Stimulated activated CD8-positive, alpha-beta memory T cell treated with anti-CD3 and anti-CD28 coated beads, Interleukin-15, amount 100 ng/mL, for 48 hours (primary cell): ENCODE results near the gene BIRC7.
"Not testable (repeated sequence)": the region's sequence is repeated elsewhere in the genome, so short reads cannot be mapped to it uniquely, and the experiment has no call there.

ENCODE experiments used
- DNase-seq, 2 donors: peaks; one replicate each; pipeline ENCODE4 v3.0.0-alpha.2; 2020; ENCODE audit warnings: low read depth in 2 of 2

The BIRC7 gene

DNA sequence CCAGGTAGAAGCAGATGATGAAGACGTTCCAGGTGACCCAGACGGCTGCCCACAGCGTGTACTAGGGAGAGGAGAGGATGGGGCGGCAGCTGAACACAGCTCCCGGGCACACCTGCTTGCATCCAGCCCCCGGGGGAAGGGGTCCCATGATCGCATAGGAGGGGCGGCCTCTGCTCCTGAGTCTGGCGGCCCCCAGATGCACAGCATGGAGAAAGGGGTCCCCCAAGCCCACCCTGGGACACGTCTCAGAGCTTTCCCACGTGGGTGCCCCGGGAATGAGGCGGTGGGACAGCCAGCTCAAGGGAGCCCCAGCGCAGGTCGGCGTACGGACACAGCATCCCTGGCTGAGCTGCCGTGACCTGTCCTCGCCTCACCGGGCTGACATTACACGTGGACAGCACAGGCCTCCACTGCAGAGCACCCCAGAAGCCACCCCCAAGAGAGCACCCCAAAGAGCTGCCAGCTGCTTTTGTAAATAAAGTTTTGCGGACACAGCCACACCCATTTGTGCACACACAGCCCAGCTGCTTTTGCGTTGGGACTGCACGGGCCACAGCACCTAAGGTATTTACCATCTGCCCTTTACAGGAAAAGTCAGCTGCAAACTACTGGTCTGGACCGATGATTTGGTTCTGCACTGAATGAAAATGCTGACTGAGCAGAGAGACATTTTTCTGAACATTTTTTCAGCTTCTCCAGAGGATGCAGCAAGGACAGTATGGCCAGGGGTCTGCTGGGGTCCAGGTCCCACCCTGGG, 13.3 kb downstream of the BIRC7 start:
- no peak for DNase-seq

DNA sequence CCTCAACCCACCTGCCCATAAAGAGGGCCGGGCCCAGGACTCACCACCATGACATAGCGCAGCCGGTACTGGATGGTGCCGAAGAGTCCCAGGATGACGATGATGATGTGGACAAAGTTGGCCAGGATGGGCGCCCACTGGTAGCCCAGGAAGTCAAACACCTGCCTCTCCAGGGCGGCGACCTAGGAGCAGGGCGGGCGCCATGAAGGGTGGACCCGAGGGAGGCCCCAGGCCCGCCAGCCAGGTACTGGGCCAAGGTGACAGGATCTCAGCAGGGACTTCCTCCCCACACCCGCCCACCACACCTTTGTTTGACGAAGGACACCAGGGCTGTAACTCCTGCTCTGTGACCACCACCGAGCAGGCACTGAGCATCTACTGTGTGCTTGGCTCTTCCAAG, 14.2 kb downstream of the BIRC7 start:
- DNase-seq, result no peak

DNA sequence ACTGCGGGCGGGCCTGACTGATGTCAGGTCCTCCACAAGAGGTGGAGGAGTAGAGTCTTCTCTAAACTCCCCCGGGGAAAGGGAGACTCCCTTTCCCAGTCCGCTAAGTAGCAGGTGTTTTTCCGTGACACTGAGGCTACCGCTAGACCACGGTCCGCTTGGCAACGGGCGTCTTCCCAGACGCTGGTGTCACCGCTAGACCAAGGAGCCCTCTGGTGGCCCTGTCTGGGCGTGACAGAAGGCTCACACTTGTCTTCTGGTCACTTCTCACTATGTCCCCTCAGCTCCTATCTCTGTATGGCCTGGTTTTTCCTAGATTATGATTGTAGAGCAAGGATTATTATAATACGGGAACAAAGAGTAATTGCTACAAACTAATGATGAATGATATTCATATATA, 15.6 kb downstream of the BIRC7 start:
- DNase-seq, result not testable (repeated sequence)

DNA sequence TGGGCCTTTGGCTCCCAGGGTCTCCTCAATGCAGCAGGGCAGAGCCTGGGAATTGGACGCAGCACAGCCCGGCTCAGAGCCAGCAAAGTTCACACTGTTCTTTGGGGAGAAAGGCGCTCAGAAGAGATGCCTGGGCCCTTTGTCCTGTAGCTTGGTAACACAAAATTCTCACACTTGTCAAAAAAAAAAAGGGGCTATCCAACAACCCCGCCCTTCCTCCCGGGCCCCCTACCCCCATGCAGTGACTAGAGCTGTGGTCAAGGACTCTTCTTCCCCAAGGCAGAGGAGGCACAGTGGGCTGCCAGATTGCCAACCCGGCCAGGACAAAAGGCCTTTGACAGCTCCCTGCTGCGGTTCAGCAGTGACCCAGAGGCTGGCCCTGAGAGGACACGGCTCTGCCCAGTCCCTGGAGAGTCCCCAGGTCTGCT, 16.6 kb downstream of the BIRC7 start:
- no peak for DNase-seq

DNA sequence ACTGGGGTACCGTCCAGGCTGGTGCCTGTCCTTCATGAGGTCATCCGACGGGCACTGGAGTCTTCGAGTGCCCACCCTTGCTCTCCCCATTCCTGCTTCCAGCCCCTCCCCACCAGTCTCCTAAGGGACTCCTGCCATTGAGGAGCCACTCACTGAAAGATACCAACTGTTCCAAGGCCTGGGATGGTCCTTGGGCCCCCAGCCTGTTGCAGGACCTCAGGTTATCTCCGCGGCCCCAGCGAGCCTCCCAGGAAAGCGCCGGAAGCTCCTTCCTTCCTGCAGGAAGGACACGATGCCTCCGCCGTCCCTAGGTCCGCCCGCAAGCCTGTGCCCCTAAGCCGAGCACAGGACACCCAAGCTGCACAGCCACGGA, 17.3 kb downstream of the BIRC7 start:
- no peak for DNase-seq

DNA sequence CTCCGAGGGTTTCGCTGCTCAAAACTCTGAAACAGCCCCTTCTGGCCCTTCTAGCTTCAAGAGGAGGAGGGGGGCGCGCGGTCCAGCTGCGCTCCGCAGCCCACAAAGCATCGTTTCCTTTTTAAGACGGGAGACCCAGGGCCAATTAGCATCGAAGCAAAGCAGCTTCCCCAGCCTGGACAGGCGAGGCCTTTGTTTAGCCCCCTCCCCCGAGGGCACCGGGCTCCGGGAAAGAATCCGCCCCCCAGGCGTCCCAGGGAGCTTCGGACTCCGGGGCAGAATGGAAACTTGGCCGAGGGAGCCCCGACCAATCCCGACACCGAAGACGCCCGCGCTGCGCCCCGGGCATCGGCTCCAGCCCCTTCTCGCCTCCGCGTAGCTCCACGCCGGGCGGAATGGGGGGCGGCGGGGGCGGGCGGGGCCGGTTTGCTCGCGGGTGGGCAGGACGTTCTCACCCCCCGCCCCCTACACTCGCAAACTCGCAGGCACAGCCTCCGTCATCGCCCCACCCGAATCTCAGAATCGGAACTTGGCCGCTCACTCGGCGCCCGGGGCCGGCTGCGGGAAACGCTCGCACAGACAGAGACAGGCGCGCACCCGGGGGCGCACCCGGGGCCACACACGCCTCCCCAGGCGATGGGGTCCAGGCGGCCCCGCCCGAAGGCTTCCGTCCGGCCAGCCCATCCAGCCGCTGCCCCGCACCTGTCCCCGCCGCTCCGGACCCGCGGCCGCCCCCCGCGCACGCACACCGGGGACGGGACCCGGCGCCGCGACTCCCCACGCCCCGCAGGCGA, 17.9 kb downstream of the BIRC7 start:
- DNase-seq, result no peak

DNA sequence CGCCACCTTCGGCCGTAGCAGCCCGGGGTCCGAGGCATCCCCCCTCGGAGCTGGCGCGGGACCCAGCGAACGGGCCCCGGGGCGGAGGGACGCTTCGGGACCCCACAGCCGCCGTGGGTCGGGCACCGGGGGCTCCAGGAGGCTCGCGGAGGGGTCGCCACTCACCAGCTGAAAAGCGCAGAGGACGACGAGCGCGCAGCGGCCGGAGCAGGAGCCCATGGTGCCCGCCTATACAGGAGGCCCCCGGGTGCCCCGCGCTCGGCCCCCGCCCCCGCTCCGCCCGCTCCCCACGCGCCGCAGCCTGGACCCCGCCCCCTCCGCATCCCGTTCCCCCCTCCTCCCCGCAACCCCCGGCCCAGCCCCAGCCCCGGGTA, 18.5 kb downstream of the BIRC7 start, which contains the start of gene NKAIN4:
NKAIN4 (minus strand) TSS at position 232 of the 374 bp plus-strand sequence; CDS start at position 219, 13 bp downstream.
- no peak for DNase-seq

DNA sequence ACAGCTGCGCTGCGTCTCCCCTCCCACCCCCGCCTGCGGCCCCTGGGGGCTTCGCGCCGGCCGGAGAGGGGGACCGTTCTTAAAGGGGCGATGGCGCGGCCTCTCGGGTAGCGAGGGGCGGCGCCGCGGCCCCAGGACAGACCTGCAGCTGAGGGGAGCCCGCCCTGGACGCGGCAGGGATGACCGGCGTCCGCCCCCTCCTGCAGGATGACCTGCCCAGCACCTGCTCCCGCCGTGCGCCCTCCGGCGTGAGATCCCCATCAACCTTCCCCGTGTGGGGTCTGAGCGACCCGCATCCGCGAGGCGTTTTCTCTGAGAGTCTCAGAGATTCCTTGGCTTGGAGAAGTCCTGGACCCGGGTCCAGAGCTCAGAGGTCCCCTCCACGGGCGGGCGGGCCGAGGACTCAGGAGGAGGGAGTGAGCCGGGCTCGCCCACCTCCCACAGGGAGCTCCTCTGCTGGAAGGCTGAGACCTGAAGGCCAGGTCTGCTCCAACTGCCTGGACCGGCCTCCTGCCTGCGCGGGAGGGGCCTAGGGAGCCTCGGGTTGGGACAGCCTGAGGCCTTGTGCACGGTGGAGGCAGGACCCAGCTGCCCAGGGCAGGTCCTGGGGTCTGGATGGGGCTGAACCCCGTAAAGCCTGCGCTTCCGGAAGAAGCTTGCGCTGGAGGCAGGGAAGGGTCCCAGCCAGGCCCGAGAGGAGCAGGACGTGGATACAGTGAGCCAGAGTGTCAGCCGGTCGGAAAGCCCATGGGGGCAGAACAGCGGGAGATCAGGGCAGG, 19.1 kb downstream of the BIRC7 start:
- no peak for DNase-seq

DNA sequence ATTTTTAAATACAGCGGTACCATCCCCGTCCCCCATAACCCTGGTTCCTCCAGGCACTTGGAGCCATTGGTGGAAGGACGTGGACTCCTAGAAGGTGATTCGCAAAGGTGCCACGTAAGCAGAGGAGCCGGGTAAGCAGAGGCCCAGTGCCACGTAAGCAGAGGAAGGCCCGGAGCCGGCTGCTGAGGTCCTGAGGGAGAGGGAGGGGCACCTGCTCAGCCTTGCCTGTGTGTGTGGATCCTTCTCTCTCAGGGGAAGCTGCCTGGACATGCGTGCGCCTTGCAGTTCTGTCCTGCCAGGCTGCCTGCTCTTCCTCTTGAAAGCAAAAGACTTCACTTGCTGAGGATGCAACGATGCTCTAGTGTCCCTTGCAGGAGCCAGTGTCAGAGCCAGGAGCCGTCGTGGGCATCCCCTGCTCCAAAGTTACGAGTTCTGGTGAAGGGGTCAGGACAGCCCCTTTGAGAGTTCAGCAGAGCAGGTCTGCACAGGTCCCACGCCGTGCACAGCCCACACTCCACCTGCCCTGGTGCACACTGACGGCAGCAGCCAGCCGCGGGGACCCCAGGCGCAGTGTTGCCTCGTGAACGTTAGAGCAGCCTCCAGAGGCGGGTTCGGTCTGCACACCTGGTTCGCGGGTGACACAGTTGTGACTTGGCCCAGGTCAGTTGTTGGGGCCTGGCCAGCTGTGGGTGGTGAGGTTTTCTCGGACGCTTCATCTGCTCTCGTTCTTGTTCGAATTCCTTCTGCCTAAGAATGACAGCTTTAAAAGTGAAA, 20.4 kb downstream of the BIRC7 start:
- DNase-seq, result no peak

DNA sequence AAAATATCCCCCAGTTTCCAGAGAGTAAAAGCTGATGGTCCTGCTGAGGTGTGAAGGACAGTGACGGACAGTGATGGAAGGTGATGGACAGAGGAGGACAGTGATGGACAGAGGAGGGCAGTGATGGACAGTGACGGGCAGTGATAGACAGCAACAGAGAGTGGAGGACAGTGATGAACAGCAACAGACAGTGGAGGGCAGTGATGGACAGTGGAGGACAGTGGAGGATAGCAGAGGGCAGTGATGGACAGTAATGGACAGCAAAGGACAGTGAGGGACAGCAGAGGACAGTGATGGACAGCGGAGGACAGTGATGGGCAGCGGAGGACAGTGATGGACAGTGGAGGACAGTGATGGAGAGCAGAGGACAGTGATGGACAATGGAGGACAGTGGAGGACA, 21.2 kb downstream of the BIRC7 start:
- no peak for DNase-seq

DNA sequence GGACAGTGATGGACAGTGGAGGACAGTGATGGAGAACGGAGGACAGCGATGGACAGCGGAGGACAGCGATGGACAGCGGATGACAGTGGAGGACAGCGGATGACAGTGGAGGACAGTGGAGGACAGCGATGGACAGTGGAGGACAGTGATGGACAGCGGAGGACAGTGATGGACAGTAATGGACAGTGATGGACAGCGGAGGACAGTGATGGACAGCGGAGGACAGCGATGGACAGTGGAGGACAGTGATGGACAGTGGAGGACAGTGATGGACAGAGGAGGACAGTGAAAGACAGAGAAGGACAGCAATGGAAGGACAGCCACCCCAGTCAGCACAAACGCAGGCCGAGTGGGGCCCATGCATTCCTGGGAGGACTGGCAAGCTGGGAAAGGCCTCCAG, 21.9 kb downstream of the BIRC7 start:
- DNase-seq, result no peak

DNA sequence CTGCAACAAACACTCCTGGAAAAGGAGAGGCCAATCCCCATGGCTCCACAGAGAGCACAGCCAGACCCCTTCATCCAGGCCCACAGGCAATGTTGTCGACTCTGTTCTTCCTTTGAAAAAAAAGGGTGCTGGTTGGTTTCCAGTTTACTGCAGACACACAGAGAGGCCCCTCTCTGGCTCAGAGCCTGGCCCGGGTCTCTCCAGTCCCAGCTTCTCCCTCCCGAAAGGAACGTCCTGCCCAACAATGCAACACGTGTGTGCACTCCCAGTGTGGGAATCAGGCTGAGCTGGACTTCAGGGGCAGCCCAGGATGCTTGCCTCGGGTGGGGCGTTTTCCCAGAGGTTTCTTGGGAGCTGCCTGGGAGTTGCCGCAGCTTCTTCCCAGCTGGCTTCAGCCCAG, 23.1 kb downstream of the BIRC7 start:
- no peak for DNase-seq

DNA sequence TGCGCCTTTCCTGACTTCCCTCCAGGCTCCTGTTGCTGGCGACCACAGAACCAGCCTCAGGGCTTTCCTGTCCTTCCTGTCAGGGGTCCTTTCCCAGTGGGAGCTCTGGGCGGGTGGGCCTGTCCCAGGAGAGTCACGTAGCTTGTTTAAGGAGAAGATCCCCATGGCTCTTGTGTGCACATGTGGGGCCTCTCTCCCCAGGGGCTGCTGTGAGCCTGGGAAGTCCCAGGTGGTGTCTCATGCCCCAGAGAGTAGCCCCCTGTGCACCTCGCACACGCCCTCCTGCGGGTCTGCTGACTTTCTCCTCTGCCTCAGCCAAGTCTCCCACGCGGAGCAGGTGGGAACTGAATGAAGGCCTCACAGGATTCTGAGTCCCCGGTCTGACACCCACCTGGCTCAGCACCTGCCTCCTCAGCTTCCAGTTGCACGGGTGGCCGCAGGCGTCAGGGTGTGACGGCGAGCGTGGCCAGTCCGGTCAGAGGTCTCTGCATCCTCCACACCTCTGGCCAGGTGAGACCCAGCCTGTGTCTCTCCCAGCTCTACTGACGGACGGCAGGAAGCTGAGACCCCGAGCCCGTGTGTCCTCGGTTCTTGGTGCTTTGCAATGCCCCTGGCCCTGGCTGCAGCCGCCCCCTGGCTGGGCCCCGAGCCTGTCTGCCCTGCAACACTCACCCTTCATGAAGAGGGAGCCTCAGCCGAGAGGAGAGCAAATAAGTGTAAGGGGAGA, 24.2 kb downstream of the BIRC7 start:
- DNase-seq, result no peak

DNA sequence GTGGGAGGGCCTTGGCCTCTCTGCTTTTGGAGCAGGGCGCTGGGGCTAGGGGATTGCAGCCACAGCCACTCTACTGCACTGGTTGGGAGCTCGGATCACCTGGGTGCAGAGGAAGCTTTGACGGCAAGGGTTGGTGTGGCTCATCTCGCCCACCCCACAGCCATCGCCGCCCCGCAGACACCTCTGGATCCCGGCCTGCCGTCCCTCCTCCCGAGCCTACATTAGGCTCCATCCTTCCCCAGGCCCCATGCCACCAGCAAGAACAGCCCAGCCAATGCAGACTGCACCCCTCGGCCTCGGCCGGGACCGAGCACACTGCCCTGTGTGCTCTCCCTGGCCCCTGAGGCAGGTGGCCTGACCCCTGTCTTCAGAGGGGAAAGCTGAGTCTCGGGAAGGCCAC, 24.8 kb downstream of the BIRC7 start:
- DNase-seq, result no peak

DNA sequence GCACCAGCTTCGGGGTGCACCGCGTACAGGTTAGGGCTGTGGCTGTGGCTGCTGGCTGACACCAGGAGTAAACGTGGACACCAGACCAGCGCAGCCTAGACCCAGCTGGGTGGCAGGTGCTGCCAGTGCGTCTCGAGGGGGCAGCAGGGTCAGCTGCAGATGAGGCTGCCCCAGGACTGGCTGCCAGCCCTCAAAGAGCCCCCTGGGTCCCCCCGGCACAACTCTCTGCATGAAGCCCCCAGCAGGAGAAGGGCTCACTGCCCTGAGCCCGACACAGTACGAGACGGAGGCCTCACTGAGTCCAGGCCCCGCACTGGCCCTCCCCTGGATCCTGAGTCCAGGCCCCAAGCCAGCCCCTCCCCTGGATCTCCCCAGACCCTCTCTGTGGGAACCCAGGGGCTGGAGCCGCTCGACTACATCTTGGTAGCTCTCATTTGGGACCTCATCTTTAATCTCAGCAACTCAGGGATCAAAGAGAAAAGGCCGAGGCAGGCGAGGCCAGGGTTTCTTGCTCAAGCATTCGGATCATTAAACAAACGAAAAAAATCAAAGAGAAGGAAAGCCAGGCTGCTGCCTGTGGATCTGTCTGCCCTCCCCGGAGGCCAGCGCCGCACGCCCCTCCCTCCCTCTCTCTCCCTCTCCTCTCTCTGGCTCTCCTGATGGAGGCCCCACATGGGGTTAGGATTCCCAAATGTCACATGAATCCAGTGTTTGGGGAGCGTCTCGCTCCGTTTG, 25.5 kb downstream of the BIRC7 start:
- DNase-seq, result no peak

DNA sequence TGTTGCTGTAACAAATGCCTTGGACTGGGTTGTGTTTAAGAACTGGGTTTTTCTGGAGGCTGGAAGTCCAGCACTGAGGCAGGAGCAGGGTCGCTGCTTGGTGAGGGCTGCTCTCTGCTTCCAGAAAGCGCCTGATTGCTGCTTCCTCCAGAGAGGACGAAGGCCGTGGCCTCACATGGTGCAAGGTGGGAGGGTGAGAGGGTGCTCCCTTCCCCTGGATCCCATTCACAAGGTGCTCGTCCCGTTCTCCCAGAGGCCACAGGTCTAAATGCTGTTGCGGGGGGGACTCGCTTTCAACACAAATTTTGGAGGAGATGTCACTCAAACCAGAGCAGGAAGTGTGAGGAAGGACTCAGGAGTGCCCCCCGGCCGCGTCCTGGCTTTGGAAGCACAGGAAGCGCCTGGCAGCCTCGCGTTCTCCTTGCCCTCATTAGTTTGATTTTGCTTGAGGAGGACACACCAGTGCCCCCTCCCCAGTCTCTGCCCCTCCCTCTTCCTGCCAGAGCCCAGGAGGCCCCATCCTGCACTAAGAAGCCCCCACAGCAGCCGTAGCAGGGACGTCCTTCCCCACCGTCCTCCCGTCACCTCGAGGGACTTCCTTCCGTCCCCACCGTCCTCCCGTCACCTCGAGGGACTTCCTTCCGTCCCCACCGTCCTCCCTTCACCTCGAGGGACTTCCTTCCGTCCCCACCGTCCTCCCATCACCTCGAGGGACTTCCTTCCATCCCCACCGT, 26.3 kb downstream of the BIRC7 start:
- DNase-seq, result no peak

DNA sequence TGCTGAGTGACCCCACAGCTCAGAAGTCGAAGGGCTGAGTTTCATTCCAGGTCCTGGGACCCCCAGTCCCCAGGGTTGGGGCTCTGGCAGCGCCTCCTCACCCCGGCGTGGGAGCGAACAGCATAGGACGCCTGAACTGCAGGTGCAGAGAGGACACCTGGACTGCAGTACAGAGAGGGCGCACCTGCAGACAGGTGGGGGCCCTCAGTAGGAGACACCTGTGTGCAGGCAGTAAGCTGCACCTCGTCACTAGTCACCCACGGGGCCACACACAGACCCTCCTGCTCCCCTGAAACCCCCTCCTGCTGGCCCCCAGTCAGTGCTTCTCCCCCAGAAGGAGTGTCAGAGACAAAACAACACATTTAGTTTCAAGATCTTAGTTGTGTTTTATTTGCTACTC, 27.1 kb downstream of the BIRC7 start:
- no peak for DNase-seq

DNA sequence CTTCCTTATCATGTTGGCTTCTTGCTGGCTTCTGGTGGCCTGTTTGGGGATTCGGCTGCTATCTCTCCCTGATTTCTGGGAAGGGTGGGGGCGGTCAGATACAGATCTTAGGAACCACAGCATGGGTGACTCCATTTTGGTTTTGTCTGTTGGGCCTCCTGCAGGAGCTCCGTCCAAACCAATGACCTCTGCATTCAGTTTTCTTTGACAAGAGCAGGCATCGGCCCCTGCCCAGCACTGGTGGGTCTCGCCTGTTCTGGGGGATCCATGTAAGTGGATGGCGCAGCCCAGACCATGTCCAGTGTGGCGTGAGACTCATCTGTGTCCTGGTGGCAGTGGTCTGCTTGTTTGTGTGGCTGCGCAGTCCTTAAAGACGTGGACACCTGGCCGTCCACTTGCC, 28.3 kb downstream of the BIRC7 start:
- no peak for DNase-seq

DNA sequence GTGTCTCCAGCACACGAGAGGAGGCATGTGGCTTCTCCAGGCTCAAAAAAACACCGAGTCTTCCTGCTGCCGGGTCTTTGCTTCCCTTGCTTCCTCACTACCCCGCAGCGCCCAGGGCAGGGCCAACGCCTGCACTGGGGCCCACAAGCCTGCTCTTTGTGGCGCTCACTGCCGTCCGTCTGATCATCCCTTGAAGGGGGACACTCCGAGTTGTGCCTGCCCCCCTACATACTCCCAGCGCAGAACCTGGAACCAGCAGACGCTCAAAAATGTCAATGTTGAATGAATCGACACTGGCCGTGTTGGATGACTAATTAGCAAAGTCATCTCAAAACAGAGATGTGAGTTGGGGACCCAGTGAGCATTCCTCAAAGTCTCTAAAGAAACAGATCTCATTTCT, 28.8 kb downstream of the BIRC7 start:
- no peak for DNase-seq
